Activated naive CD4-positive, alpha-beta T cell (primary cell): ENCODE data around the gene KRTAP5-9.
"Not testable (repeated sequence)": the region's sequence is repeated elsewhere in the genome, so short reads cannot be mapped to it uniquely, and the experiment has no call there.

ENCODE experiments used
- DNase-seq, 4 experiments: peaks; one replicate each; lab custom pipeline; 2025; lab: John Stamatoyannopoulos, UW

KRTAP5-9 gene

GRCh38 chr11:71562120-71562519, 13.9 kb downstream of the KRTAP5-9 start:
- DNase-seq, result no peak

GRCh38 chr11:71563406-71563805, 15.2 kb downstream of the KRTAP5-9 start:
- no peak for DNase-seq

GRCh38 chr11:71564430-71564829, 16.2 kb downstream of the KRTAP5-9 start:
- no peak for DNase-seq

DNA sequence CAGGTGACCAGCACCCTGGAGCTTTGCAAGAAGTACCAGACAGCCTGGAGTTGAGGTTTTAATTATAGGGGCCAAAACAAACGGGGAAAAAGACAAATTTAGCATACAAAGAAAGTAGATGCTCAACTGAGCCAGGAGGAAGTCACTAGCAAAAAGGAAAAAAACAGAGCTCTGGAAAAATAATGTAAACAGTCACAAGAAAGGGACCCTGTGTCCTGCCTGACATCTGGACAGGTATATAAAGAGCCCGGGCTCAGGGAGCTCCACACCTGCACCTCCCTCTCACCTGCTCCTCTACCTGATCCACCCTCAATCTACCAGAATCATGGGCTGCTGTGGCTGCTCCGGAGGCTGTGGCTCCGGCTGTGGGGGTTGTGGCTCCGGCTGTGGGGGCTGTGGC, 17.0 kb downstream of the KRTAP5-9 start, which contains the start of gene KRTAP5-10:
TSS of gene KRTAP5-10 (plus strand) at position 301 of the 400 bp plus-strand sequence. CDS start at position 326, 25 bp downstream.
- no peak for DNase-seq

DNA sequence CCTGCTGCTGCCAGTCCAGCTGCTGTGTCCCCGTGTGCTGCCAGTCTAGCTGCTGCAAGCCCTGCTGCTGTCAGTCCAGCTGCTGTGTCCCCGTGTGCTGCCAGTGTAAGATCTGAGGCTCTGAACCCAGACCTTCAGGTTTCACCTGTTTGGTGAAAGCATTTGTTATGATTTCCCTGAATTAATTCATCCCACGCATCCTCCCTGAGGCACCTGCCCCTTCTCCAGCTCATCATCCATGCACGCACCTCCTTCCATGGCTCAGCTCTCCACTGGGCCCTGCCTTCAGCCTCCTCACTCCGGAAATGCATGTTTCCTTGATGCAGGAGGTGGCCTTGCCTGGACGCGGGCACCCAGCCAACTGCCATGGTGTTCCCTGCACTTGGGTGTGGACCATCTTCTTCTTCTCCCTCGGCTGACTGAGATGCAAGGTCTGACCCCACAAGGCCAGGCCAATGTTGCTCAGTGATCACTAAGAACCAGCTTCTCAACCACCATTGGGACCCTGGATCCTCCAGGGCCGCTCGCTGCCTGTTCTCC, 17.9 kb downstream of the KRTAP5-9 start:
- DNase-seq, result no peak

DNA sequence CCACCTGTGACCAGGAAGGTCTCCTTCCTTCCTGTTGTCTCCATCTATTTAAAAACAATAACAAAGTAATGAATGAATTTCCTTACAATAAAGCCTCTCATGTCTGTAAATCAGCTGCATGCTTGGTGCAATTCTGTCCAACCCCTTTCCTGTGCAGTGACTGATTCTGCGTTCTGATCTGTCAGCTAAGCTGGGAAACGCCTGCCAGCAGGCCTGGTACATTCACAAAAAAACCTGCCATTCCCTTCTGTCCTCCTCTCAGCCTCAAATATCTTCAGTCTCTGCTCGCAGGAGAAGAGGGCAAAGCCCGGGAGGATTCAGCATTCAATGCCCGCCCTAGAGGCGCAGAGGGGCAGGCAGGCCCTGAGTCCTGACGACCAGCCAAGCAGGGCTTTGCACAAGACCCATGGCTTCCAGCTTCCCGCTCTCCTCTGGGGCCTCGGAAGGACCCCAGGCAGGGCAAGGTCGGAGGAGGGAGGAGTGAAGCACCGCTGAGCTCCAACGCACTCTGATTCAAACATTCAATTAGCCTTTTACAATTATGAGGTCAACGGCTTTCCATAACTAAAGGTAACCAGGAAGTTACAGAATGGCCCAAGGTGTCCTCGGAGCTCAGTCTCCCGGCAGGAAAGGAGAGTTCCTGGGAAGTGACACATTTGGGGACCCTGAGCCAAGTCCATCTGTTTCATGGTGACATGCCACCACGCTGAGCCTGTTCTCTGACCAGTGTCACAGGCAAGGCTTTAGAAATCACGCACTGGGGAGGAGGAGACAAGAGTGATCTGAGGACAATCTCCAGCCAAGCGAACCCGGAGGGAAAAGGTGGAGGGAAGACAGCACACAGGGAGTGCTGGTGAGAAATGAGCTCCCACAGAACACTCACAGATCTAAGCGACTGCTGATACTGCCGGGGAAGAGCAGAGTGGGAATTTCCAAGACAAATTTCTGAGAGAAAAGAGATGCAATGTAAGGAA, 18.7 kb downstream of the KRTAP5-9 start:
- DNase-seq, result not testable (repeated sequence)

- not testable (repeated sequence) for DNase-seq
Measured at GRCh38 chr11:71567633-71568032, 19.4 kb downstream of the KRTAP5-9 start.

DNA sequence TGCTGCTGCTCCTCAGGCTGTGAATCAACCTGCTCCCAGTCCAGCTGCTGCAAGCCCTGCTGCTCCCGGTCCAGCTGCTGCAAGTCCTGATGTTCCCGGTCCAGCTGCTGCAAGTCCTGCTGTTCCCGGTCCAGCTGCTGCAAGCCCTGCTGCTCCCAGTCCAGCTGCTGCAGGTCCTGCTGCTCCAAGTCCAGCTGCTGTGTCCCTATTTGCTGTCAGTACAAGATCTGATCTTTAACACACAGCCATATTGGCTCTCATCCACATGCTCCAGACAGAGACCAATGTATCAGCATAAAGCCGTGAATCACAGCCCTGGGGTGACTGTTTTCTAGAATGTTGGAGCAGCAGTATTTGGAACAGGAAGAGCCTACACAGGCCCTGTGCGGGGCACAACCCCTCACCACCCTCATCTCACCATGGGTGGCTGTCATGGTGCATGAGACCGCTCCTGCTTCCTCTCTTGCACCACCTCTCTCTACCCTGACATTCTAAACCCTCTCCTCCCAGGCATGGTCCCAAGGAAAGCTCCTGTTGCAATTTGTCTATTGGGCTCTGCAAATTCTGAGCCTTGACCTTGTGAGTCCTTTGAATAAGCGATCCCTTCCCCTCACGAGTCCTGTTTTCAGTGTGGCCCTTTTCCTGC, 20.6 kb downstream of the KRTAP5-9 start:
- DNase-seq, result no peak

DNA sequence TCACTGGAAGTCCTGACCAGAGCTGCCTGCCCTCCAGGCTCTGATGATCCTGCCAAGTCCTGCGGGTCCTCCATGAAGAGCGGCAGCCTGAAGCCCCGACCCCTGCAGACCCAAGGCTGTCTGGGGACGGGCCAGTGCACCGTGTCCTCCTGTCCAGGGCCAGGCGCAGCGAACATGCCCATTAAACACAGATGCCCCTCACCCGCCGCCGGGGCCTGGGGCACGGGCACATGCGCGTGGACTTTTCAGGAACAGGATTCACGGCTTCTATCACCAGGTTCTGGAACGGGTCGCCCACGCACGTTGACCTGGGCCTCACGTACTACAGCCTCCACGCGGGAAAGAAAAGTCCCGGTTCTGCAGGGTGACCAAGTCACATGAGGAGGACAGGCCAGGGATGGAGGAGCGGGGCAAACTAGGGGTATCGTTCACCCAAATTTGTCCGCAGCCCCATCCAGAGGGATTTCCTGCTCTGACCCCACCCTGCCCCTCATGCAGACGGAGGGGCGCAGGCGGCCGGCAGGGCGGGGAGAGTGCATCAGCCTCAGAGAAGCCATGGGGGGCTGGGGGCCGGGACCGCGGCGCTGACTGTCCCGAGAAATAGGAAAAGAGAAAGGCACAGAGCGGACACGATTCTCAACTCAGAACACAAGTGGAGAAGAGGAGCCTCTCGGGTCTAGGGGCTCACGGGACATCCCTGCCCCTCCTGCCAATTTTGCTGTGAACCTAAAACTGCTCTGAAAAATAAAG, 23.1 kb downstream of the KRTAP5-9 start:
- not testable (repeated sequence) for DNase-seq

GRCh38 chr11:71572811-71573210, 24.6 kb downstream of the KRTAP5-9 start:
- no peak for DNase-seq

DNA sequence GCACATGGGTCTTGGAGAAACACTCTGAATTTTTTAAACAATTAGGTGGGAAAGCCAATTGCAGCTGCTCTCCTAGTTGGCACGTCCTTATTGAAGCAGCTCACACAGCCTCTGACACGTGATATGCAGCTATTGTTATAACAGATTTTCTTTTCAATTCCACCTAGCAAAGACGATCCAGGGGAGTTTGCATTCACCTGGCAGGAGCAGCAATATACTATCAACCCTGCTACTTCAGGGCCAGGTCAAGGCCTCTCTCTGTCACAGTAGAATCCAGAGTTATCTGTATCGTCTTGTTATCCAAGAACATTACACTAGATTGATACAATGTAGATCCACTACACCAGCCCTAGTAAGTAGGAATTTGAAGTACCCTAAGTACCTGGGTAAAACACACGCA, 26.2 kb downstream of the KRTAP5-9 start:
- no peak for DNase-seq

- no peak for DNase-seq
Measured at GRCh38 chr11:71575723-71576424, 27.7 kb downstream of the KRTAP5-9 start.

GRCh38 chr11:71576688-71577465, 28.7 kb downstream of the KRTAP5-9 start:
- not testable (repeated sequence) for DNase-seq

- DNase-seq, result no peak
Measured at GRCh38 chr11:71577469-71578004, 29.3 kb downstream of the KRTAP5-9 start.

DNA sequence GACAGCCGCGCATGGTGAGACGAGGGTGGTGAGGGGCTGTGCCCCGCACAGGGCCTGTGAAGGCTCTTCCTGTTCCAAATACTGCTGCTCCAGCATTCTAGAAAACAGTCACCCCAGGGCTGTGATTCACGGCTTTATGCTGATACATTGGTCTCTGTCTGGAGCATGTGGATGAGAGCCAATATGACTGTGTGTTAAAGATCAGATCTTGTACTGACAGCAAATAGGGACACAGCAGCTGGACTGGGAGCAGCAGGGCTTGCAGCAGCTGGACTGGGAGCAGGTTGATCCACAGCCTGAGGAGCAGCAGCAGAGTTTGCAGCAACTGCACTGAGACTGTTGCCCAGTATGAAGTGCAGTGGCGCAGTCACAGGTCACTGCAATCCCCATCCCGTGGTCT, 31.3 kb downstream of the KRTAP5-9 start:
- DNase-seq, result not testable (repeated sequence)

DNA sequence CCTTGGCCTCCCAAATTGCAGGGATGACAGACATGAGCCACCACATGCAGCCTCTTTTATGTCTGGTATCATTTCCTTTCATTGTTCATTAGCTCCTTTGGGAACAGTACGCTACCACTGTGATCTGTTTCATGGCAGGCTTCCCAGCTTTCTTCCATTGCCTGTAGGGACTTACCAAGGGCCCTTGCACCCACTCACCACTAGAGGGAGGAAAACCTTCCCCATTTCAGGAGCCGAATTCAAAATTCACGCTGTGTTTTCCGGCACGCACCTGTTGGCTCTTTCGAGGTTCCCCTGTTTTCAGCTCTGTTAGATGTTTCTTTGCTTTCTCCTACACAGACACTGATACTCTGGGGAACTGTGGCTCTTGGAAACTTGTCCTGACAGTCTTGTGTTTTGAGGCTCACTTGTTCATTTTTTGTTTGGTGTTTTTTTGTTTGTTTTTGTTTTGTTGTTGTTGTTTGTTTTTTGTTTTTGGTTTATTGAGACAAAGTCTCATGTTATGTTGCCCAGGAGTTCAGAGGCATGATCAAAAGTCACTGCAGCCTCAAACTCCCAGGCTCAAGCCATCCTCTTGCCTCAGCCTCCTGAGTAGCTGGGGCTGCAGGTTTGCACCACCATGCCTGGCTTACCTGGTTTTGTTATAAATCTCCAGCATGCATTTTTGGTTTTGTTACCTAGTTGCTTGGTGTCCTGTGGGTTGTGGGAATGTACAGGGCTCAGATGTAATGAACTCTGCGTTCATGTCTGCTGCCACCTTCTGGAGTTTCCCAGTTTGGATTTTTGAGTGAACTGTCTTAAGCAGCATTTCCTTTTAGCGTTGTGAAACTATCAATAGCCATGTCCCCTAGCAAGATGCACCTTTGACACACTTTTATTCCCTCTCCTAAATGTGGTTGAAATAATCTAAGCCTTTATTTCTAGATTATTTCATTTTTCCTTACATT, 32.1 kb downstream of the KRTAP5-9 start:
- DNase-seq, result no peak

DNA sequence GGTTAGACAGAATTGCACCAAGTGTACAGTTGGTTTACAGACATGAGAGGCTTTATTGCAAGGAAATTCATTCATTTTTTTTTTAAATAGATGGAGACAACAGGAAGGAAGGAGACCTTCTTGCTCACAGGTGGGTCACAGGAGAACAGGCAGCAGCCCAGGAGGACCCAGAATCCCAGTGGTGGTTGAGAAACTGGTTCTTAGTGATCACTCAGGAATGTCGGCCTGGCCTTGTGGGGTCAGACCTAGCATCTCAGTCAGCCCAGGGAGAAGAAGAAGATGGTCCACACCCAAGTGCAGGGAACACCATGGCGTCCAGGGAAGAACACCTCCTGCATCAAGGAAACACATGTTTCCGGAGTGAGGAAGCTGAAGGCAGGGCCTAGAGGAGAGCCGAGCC, 33.6 kb downstream of the KRTAP5-9 start:
- no peak for DNase-seq

DNA sequence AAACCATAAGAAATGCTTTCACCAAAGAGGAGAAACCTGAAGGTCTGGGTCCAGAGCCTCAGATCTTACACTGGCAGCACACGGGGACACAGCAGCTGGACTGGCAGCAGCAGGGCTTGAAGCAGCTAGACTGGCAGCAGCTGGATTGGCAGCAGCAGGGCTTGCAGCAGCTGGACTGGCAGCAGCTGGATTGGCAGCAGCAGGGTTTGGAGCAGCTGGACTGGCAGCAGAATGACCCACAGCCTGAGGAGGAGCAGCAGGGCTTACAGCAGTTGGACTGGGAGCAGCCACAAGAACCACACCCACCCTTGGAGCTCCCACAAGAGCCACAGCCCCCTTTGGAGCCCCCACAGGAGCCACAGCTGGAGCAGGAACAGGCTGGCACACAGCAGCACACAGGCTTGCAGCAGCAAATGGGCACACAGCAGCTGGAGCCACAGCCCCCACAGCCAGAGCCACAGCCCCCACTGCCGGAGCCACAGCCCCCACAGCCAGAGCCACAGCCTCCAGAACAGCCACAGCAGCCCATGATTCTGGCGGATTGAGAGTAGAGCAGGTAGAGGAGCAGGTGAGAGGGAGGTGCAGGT, 34.2 kb downstream of the KRTAP5-9 start, which contains the start of gene KRTAP5-11:
TSS of gene KRTAP5-11 (minus strand) at position 567 of the 587 bp plus-strand sequence. CDS start at position 529, 38 bp downstream.
- no peak for DNase-seq

DNA sequence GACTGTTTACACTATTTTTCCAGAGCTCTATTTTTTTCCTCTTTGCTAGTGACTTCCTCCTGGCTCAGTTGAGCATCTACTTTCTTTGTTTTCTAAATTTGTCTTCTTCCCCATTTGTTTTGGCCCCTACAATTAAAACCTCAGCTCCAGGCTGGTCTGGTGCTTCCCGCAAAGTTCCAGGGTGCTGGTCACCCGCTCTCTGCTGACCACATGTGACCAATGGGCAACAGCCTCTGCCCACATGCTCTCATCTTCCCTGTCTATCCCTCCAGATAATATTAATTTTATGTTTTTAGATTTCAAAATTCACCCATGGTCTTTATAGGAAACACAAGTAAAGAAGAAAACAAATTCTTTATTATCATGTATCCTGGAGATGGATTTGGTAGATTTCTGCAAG, 34.7 kb downstream of the KRTAP5-9 start:
- not testable (repeated sequence) for DNase-seq
